ENCODE data around the gene UBL4B.

UBL4B gene

GRCh38 chr1:110112143-110112542 is at the start of gene UBL4B:
Gene UBL4B (plus strand): TSS chr1:110112443. CDS start chr1:110112535, 92 bp downstream.
- in situ Hi-C loops (cut with HindIII; ENCODE audit: low pct_unique_long_range_greater_than_20kb, low sequenced_read_pairs), result no loop called here
- no peak for DNase-seq (ENCODE audit: low read depth in 1 of 2, low spot score in 1 of 2)

GRCh38 chr1:110062612-110063011 is 49.6 kb upstream of the UBL4B start:
- no peak for TF ChIP-seq JUND (IDR thresholded peaks at IDR 0.05; ENCODE audit: low read depth)
- no peak for DNase-seq (ENCODE audit: low read depth in 1 of 2, low spot score in 1 of 2)
- in situ Hi-C loops (cut with HindIII; ENCODE audit: low pct_unique_long_range_greater_than_20kb, low sequenced_read_pairs), result no loop called here

More at GRCh38 chr1:110112143-110112542, at the start of gene UBL4B:
- no peak for TF ChIP-seq JUND (IDR thresholded peaks at IDR 0.05; ENCODE audit: low read depth)

DNA sequence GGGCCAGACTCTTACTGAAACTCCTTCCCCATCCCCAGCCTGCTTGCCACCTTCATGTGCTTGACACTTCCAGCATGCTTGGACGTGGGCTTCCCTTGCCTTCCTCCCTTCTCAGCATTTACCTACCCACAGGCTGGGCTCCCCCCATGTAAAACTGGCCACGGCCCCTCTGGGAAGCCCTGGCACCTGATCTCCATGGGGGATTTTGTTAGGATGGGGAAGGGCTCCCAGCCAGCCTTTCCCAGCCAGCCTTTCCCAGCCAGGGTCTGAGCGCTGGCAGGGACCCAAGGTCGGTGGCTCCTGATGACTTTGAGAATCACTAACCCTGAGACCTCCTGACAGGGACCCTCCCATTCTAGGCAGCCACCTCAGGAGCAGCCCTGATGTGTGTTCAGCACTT is 48.5 kb upstream of the UBL4B start:
- no peak for DNase-seq (ENCODE audit: low read depth in 1 of 2, low spot score in 1 of 2)
- TF ChIP-seq JUND (IDR thresholded peaks at IDR 0.05; ENCODE audit: low read depth), result no peak
- in situ Hi-C loops (cut with HindIII; ENCODE audit: low pct_unique_long_range_greater_than_20kb, low sequenced_read_pairs), result no loop called here

DNA sequence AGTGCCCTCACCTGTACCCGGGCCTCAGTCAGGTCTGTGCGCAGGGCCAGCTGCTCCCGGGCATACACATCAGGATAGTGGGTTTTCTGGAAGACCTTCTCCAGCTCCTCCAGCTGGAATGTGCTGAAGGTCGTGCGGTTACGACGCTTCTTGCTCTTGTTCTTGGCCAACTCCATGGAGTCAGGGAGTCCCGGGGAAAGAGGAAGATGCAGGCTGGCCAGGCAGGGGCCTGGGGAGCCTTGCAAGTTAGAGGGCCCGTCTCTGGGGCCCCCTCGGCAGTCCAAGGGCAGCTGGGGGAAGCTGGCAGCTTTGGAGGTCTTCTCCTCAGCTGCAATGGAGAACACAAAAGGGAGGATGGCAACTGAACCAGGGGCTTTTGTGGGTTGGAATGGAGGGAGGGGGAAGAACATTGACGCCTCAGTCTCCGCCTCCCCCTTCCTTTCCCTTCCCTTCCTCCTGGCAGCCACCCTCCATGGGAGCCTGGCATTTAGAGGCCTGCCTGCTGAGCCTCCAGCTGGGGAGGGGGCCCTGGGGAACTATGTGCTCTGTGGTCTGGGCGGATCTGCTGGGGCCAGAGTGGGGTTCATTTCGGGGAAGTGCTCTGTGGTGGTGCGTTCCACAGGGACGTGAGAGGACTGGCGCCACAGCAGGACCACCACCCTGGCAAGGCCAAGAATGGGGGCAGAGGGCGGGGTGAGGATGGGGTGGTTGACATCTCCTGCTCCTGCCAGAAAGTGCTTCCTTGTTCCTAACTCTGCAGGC is 47.5 kb upstream of the UBL4B start:
- DNase-seq (ENCODE audit: low read depth in 1 of 2, low spot score in 1 of 2), result no peak
- no peak for TF ChIP-seq JUND (IDR thresholded peaks at IDR 0.05; ENCODE audit: low read depth)
- in situ Hi-C loops (cut with HindIII; ENCODE audit: low pct_unique_long_range_greater_than_20kb, low sequenced_read_pairs), result no loop called here

GRCh38 chr1:110065841-110066240 is 46.4 kb upstream of the UBL4B start:
- in situ Hi-C loops (cut with HindIII; ENCODE audit: low pct_unique_long_range_greater_than_20kb, low sequenced_read_pairs), result no loop called here
- no peak for DNase-seq (ENCODE audit: low read depth in 1 of 2, low spot score in 1 of 2)
- TF ChIP-seq JUND (IDR thresholded peaks at IDR 0.05; ENCODE audit: low read depth), result no peak

DNA sequence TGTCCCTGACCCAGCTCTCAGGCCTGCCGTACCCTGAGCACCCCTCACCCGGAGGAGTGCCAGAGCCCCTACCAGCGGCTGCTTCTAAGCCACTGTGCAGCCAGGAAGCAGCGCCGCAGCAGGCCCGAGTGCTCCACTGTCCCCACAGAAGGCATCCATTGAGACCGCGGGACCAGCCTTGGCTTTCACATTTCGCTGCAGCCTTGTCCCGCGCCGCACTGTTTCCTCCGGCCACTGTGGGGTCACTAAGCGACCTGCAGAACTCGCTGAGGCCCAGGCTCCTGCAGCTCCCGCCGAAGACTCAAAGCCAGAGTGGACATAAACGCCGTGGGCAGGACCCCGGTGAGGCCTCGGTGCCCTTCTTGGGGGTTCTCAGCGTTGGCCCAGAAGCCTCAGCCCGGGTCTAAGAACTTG is 44.8 kb upstream of the UBL4B start:
- in situ Hi-C loops (cut with HindIII; ENCODE audit: low pct_unique_long_range_greater_than_20kb, low sequenced_read_pairs), result no loop called here
- TF ChIP-seq JUND (IDR thresholded peaks at IDR 0.05; ENCODE audit: low read depth), result no peak
- DNase-seq (ENCODE audit: low read depth in 1 of 2, low spot score in 1 of 2), result no peak

DNA sequence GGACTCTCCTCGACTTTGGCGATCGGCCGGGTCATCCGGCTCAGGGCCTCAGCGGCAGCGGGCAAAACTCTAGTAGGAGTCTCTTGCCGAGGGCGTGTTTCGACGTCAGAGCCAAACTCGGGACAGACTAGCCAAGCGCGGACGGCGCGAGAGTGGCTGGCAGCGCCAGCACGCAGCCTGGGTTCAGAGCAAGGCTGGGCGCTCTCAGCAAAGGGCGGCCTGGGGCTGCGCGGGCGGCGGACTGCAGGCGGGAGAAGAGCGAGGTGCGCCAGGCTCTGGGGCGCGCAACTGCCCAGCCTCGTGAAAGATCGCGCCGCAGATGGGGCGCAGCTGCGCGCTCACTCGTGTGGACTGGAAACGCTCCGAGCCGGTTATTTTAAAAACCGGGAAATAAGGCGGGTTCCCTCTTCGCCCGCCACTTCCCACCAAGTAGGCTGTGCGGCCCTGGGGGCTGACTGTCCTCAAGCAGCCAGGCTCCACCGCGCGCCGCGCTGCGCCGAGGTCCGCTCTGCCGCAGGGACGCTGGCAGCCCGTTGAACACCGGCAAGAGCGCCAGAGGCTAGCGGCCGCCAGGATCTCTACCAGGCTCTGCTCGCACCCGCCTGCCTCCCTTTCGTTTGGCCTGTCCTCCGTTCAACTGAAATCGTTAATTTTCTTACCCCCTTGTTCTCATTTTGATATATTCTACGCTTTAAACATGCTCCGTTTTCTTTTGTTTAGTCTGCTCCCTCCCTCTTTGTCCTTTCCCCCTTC is 44.2 kb upstream of the UBL4B start:
- TF ChIP-seq JUND (IDR thresholded peaks at IDR 0.05; ENCODE audit: low read depth), result no peak
- in situ Hi-C loops (cut with HindIII; ENCODE audit: low pct_unique_long_range_greater_than_20kb, low sequenced_read_pairs), result no loop called here
- DNase-seq (ENCODE audit: low read depth in 1 of 2, low spot score in 1 of 2), result no peak

DNA sequence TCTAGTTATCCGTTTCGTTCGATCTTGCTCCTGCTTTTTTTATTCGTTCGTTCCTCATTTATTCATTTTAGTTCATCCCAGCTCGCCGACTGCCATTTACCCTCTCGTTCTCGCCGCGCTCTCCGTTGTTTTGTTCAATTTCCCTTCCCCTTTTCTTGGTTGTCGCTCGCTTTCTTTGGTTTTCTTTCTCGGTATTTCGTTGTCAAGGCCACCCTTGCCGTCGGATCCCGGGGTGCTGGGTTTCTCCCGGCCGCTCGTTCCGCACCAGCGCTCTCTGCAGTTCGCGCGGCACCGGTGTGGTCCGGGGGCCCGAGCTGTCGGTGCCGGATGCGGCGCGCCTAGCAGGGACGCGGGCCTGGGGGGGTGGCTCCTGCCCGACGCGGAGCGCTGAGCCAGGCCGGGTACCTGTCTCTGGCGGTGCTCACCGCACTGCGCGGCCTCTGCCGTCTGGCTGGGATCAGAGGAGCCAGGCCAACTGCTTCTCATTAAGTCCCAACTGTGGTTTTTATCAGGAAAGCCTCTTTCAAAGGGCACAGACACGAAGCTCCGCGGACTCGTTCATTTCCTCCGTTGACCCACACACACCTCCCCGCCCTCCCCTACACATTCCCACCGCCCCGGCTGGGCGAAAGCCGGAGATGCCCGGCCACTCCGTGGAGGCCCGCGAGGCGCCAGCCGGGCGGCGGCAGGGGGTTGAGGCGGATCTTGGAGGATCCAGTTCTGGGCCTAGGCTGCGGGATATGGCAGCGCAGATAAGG is 43.4 kb upstream of the UBL4B start:
- in situ Hi-C loops (cut with HindIII; ENCODE audit: low pct_unique_long_range_greater_than_20kb, low sequenced_read_pairs), result no loop called here
- no peak for DNase-seq (ENCODE audit: low read depth in 1 of 2, low spot score in 1 of 2)
- TF ChIP-seq JUND (IDR thresholded peaks at IDR 0.05; ENCODE audit: low read depth), result no peak

DNA sequence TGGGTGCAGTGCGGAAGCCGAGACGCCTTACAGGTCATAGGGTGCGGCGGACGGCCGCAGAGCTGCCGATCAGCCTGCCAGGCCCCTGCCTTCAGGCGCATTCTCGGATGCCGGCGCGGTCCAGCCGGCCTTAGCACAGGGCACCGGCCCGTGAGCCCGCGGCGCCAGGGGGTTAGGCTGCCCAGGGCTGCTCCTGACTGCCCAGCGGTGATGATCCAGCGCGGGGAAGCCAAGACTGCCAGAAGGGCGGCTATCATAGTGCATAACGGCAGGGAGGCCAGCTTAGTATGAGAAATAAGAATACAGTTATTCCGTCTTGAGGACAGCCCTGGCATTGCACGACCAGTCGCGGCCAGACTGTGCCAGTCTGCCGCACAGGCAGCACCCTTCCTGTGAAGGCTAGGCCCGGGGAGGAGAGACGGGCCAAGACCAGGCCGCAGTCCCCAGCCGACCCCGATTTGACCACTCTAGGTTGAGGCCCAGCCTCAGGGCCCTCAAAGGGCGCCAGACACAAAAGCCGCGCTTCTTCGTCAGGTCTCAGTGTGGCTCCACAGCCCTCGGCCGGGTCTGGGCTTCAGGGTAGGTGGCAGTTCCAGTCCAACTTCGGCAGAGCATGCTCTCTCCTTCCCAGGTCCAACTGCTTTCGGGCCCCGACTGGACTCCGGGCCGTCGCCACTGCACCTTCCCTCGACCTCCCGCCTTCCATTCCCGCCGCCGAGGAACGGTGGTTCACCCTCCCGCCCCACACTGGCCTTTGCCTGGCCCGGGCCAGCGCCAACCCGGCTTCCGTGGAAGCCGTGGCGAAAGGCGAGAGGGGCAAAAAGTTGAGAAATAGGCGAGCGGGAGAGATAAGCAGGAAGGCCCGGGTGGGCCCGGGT is 42.6 kb upstream of the UBL4B start:
- no peak for TF ChIP-seq JUND (IDR thresholded peaks at IDR 0.05; ENCODE audit: low read depth)
- in situ Hi-C loops (cut with HindIII; ENCODE audit: low pct_unique_long_range_greater_than_20kb, low sequenced_read_pairs), result no loop called here
- DNase-seq (ENCODE audit: low read depth in 1 of 2, low spot score in 1 of 2), result no peak

DNA sequence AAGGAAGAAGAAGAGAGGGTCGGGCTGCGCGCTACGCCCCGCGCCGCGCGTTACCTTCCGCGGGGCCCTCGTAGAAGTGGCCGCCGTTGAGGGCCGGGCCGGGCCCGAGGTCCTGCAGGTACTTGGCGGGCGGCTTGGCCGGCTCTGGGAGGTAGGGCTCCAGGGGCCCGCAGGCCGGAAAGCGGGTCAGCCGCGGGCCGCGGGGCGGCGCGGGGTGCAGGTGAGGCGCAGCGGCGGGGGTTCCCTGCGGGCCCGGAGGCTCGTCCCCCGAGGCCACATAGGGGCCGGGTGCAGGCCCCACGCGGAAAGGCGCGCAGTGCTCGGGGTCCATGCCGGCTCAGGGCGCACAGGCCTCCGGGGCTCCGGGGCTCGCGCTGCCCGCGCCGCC is 42.0 kb upstream of the UBL4B start:
- no peak for TF ChIP-seq JUND (IDR thresholded peaks at IDR 0.05; ENCODE audit: low read depth)
- in situ Hi-C loops (cut with HindIII; ENCODE audit: low pct_unique_long_range_greater_than_20kb, low sequenced_read_pairs), result no loop called here
- no peak for DNase-seq (ENCODE audit: low read depth in 1 of 2, low spot score in 1 of 2)

DNA sequence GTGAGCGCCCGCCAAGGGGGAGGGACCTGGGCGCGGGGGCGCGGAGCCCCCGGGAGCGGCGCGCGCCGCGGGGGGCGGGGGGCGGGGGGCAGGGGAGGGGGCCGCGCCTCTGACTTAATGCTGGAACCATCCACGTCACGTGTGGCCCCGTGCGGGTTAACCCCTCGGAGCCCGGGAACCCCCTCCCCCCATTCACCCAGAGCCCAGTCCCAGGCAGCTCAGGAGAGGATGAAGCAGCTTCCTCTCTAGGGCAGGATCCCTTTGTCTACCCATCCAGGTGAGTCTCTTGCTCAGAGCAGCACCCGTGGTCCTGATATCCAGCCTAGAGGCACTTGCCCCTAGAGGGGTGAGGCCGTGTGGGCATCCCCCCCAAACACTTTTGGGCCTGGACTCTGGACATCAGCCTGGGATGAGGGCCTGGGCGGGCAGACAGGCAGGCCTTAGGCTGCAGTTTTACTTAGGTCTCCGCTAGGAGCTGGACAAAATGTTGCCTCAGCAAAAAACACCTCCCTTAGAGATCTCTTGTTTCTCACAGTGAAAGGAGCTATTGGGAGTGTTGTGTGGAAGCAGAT is 41.5 kb upstream of the UBL4B start, which contains the start of gene ALX3:
Gene ALX3, minus strand, starts transcription at position 2 of the 572 bp plus-strand sequence. CDS start 60 bp downstream, outside the sequence.
- in situ Hi-C loops (cut with HindIII; ENCODE audit: low pct_unique_long_range_greater_than_20kb, low sequenced_read_pairs), result no loop called here
- no peak for TF ChIP-seq JUND (IDR thresholded peaks at IDR 0.05; ENCODE audit: low read depth)
- no peak for DNase-seq (ENCODE audit: low read depth in 1 of 2, low spot score in 1 of 2)

All from T47D (cell line).